COR-L47 (cell line): ENCODE results near the gene SLIT3.
A peak's percentile ranks its signal among the peaks of the same experiment; 100 is the strongest.

Experiments
- DNase-seq: peaks from one replicate; lab custom pipeline; 2025; lab: John Stamatoyannopoulos, UW

SLIT3 gene

DNA sequence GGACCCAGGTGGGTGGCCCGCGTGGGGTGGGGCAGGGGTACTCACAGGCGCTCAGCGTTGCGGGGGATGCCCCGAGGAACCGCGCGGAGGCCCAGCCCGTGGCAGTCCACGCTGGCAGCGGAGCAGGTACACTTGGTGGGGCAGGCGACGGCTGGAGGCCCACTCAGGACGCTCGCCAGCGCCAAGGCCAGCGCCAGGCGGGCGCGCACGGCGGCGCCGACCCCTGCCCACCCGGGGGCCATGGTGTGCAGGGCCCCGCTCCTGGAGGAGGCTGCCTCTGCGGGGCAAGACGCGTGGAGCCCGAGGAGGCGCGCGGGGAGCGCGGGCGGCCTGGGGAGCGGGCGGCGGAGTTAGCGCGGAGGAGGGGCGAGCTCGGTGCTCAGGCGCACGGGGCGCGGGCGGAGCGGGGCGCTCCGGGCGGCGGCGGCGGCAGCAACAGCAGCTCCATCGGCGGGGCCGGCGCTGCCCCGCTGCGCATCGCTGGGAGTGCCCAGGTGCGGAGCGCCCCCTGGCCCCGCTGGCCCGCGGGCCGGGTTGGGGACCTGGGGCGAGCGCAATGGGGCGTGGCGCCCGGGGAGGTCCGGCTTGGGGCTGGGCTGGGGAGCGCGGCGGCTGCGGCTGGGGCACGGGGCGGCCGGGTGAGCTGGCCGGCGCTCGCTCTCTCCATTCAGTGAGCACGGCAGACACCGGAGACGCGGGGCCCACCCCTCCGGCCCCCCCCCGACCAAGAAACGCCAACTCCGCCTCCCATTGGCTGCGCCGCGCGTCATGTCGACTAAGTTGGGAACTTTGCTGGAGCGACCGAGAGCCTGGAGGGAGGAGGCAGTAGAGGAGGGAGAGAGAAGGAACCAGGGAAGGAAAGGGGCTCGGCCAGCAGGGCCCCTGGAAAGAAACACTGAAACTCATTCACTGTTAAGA, at the start of gene SLIT3:
TSS of gene SLIT3 (minus strand) at position 672 of the 918 bp plus-strand sequence. CDS start at position 242, 430 bp downstream.
- DNase-seq, result no peak

- DNase-seq, result no peak
Observed at GRCh38 chr5:169350016-169350415, 49.1 kb upstream of the SLIT3 start.

- DNase-seq, result no peak
Observed at GRCh38 chr5:169347786-169348185, 46.8 kb upstream of the SLIT3 start.

DNA sequence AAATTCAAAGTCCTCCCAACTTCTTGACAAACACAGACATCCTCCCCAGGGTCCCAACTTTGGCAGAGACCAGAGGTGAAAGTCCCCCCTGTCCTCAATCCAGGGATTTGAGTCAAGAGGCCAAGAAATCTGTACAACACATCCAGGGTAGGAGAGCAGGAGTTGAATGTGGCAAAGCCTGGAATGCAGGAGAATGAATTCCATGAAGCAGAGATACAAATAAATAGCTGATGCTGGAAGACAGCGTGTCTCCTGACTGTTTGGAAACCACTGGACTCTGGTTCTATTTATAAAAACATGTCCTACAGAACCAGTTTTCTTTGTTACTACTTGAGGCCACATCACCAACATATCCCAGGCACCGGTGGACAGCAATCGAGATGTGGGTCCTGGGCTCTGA, 43.7 kb upstream of the SLIT3 start:
- DNase-seq, result no peak

GRCh38 chr5:169343766-169344165, 42.8 kb upstream of the SLIT3 start:
- DNase-seq, result no peak

DNA sequence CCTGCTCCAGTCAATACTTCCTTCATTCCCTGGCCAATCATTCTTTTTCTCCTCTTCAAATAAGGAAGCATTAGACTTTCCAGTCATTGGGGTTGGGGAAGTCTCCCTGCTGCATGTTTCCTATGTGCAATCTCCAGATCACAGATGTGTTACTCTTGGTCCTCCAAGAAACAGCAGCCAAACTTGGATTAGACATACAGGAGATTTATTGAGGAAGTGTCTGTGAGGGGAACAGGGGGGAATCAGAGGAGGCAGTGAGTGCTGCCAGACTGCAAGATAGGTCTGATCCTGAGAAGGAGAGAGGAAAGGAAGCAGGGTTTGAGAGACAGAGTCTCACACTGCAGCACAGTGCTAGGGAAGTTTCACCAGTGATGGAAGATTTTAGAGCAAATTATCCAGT, 40.6 kb upstream of the SLIT3 start:
- DNase-seq, result no peak

DNA sequence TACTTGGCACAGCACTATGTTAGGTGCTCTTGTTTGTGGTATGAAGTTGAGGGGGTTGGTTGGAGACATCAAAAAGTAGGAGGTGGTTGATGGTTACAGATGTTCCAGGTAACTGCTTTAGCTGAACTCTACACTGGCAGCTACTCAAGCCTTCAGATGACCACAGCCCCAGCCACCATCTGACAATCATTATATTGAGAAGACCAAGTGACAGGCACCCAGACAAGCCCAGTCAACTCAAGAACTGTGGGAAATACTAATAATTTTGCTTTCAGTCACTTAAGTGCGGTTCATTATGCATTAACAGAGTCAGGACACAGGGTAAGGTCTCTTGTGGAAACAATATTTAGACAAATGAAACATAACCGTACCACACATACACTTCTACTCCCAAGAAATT, 38.9 kb upstream of the SLIT3 start:
- DNase-seq, result no peak

DNA sequence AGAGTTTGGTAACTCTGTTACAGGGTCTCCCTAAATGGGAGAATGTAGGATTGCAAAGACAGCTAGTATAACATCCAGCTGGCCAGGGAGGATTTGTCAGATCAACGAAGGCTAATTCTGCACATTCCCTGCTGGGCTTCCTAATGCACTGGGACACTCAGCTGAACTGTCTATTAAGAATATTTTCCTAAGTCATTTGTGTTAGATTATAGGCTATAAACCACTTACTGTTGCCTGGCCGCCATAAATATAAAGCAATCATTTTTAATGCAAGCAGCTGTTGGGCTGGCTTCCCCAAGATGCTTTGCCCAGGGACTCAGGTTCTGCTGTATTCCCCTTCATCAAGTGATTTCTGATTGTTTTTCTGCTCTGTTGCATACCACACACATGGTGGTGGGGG, 35.3 kb upstream of the SLIT3 start:
- no peak for DNase-seq

DNA sequence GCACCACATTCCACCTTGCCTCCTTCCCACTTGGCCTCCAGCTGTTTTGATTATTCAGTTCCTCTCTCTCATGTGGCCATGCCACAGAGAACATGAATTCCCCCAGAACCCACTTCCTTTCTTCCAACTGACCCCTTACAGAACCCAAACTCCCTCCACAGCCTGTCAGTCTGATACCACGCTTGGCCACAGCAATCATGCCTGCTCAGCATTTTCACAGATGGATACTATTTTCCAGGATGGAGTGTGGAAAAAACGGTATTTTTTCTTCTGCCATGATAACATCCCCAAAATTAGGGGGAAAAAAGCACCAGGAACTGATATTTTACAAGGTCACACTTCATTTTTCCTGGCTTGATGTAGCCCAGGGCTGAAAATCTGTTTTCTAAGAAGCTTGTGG, 34.9 kb upstream of the SLIT3 start:
- no peak for DNase-seq

DNA sequence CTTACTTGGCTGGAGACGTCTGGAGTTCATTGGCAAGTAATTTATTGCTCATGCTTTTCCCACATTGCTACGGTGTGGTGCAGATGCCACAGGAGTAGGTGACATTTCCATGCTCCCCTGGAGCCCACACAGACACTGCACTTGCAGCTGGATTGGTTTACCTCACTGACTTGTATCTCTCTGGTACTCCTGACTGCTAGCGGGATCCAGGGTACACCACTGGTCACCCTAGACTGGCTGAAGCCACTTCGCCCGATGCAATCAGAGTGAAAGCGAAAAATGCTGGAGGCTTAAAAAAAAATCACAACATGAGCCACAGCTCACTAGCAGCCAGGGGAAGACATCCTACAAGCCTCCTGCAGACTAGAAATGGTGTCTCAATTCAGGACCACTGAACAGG, 32.6 kb upstream of the SLIT3 start:
- DNase-seq, result no peak

GRCh38 chr5:169331292-169331852, 30.4 kb upstream of the SLIT3 start:
- no peak for DNase-seq

- DNase-seq, result no peak
Observed at GRCh38 chr5:169328401-169328800, 27.5 kb upstream of the SLIT3 start.

DNA sequence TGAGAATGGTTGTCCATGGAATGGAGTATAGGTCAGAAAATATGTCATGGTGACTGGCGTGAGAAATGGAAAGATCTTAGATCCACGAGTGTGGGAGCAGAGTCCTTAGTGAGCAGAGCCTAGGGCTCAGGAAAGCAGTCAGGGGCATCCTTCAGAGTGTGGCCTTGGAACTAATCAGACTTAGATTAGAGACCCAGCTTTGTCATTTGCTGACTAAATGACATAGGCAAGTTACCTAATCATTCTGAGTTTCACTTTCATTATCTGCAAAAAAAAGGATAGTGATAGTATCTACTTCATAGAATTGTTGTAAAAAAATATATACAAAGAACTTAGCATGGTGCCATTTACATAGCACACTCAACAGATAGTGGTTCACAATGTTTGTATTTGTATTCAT, 24.3 kb upstream of the SLIT3 start:
- DNase-seq, result no peak

DNA sequence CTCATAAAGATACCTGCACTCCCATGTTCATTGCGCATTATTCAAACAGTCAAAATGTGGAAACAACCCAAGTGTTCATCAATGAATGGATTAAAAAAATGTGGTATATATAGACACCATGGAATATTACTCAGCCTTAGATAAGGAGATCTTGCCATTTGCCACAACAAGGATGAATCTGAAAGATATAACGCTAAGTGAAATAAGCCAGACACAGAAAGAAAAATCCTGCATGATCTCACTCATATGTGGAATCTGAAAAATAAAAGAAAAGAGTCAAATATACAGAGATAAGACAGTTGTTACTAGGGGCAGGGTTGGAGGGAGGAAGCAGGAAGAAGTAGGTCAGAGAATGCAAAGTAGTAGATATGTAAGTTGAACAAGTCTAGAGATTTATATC, 17.6 kb upstream of the SLIT3 start:
- no peak for DNase-seq

GRCh38 chr5:169307646-169308045, 6.7 kb upstream of the SLIT3 start:
- no peak for DNase-seq

DNA sequence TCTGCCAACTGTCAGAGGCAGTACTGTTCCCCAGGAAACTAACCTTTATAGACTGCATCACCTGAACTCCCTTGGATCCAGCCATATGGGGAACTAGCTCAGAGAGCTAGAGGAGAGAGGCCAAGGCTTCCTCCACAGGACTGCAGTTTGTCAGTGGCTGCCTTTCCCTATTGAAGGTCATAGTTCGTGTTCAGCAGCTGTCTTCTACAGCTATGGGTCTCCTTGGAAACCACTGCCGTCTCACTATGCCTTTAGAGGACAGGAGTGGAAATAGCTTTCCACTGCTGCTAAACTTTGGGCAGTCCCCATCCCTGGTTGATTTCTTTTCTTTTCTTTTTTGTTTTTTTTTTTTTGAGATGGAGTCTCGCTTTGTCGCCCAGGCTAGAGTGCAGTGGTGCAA, 4.4 kb upstream of the SLIT3 start:
- DNase-seq, result no peak

- DNase-seq, result no peak
Observed at GRCh38 chr5:169304175-169304574, 3.2 kb upstream of the SLIT3 start.

- DNase-seq, result no peak
Observed at GRCh38 chr5:169303119-169303515, 2.2 kb upstream of the SLIT3 start.

DNA sequence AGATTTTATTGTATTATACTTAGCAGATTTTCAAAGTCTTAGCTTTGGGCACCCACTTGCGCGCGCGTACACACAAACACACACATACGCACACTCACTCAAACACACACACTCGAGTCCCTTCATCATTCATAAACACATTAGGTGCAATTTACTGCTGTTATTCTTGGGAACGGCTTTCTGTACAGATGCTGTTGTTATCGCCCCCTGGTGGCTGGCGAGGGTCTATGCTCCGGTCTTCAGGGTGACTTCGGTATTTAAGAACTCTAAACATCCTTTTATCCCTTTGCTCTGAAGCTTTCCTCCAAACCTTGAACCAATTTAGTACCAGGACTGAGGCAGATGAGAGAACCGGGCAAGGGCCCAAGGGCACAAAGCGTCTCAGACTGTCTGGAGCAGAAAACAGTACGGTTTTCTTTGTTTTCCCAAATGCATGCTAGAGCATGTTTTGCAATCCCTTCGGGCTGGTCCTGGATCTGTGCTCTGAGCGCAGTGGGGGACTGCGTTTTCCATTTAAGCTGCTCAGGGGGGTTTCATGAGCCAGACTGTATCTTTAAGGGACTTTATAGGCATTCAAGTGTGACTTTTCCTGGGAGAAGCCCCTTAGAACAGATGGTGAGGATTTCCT, 1.7 kb upstream of the SLIT3 start:
- peak; percentile 46 for DNase-seq

DNA sequence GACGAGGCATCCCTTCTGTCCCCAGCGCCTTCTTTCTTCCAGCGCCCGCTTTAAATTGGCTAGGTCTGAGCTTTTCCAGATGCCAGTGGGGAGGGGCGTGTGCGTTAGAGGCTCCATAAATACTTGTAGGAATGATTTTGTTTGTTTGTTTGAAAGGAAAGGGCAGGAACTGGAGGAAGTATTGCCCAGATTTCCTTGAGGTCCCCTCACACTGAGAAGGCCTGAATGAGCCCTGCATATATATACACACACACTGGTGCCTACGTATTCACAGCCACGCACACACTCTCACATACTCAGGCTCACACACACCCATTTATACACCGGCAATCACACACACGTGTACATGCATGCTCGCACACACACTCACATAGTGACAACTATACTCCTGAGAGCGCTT, 1.0 kb upstream of the SLIT3 start:
- no peak for DNase-seq

DNA sequence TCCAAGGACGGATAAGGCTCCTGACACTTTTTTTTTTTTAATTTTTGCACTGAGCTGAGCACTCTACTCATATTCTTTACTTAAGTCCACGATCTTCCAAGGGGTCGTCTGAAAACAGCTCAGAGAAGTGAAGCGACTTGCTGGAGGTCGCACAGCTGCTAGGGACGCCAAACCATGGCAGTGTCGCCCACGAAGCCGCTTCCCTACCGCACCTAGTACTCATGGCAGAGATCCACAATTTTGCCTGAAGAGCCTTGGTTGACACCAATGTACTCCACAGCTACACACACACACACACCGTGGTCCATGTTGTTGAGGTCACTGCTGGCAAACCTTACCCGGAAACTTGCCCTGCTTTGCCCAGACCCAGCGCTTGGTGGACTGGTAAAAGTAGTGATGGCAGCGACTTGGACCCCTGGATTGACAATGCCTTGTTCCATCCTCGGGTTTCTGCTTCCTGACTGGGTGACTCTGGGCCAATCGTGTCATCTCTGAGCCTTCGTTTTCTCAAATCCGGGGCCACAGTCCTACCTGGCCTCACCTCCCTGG, 521 bp upstream of the SLIT3 start:
- no peak for DNase-seq

DNA sequence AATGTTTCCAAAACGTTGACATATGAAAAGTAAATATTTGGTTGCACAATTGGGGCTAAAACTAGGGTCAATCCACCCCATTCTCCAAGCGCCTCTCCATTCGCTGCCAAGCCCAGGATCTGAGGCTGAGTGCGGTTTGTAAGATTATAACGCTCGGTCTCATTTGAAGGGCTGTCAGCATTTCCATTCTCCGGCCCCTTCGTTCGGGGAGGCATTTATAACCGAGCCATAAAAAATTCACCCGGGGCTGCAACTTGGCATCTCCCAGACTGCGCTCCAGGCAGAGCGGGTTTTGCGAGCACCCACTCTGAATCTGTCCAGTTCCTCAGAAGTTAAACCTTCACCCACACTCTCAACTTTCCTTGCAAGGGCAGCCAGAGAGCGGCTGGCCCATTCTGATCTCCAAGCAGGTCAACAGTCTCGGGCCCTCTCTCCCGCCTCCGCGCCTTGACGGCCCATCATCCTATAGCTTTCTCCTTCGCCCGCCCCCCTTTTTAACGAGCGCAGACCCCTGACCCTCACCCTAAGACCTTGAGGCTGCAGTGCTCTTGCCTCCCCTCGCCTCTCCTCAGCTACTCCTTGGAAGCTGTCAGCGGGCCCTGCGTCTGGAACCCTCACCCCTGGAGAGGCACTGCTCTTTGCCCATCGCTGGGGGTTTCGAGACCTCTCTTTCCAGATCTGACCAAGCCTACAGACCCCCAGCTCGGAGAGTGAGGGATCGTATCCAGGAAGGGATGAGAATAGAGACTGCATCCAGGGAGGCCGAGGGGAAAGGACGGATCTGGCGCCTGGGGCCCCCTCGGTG, 1.1 kb downstream of the SLIT3 start:
- DNase-seq, result no peak
